Measurements from ENCODE around the gene MYH3.

Gene MYH3

DNA sequence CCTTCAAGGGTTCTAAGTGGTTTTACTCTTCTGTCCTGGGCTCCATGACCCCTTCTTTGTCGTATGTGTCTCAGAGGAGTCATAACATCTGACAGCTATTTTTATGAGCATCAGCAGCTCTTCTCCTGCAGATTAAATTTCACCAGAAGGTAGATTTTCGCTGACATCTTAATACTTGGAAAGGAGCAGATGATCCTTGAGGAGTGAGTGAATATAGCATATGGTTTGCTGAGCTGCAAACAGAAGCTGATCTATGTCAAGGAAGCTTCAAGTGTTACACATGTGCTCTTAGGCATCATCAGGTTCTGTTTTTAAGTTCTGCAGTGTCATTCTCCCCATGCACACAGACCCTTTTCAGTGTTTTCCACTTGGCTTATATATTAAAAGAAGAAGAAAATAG, 58.5 kb downstream of the MYH3 start:
- H4K20me1 ChIP-seq (ENCODE audit: insufficient read depth, low read length) = no peaks in the 10 kb centered on the region
- H2AFZ ChIP-seq (ENCODE audit: low read depth, low read length) = no peak overlapping the region
- H3K9me3 ChIP-seq (ENCODE audit: insufficient read depth, low read length) = no peaks in the 10 kb centered on the region
- no peak overlapping the region for H3K9ac ChIP-seq (ENCODE audit: low read length)
- no peaks in the 10 kb centered on the region for H3K4me1 ChIP-seq (ENCODE audit: low read length)
- no peak overlapping the region for H3K27ac ChIP-seq (ENCODE audit: low read length)
- no peak overlapping the region for H3K4me2 ChIP-seq (ENCODE audit: low read length)
- peaks cover 7% of the 10 kb centered on the region; the same call in 1 of the 2 replicates for H3K27me3 ChIP-seq (ENCODE audit: low read depth, low read length)
- no peaks in the 10 kb centered on the region for H3K79me2 ChIP-seq (ENCODE audit: low read length)
- no peak for TF ChIP-seq EZH2phosphoT487 (IDR thresholded peaks at IDR 0.05; ENCODE audit: low read depth)
- TF ChIP-seq, protein P1, sequence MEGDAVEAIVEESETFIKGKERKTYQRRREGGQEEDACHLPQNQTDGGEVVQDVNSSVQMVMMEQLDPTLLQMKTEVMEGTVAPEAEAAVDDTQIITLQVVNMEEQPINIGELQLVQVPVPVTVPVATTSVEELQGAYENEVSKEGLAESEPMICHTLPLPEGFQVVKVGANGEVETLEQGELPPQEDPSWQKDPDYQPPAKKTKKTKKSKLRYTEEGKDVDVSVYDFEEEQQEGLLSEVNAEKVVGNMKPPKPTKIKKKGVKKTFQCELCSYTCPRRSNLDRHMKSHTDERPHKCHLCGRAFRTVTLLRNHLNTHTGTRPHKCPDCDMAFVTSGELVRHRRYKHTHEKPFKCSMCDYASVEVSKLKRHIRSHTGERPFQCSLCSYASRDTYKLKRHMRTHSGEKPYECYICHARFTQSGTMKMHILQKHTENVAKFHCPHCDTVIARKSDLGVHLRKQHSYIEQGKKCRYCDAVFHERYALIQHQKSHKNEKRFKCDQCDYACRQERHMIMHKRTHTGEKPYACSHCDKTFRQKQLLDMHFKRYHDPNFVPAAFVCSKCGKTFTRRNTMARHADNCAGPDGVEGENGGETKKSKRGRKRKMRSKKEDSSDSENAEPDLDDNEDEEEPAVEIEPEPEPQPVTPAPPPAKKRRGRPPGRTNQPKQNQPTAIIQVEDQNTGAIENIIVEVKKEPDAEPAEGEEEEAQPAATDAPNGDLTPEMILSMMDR (IDR thresholded peaks at IDR 0.05; ENCODE audit: low read depth, low read length) = no peak
- H3K36me3 ChIP-seq (replicated peaks; ENCODE audit: low read depth, low read length) = no peaks in the 10 kb centered on the region
- H3K4me3 ChIP-seq (ENCODE audit: low read length) = no peak overlapping the region

GRCh38 chr17:10589553-10590145, 67.5 kb downstream of the MYH3 start:
- Histone ChIP-seq H3K9me3 (ENCODE audit: insufficient read depth, low read length) (no peaks in the 10 kb centered on the region), H3K36me3 (replicated peaks; ENCODE audit: low read depth, low read length) (no peaks in the 10 kb centered on the region), H3K27ac (ENCODE audit: low read length) (no peak overlapping the region), H3K4me2 (ENCODE audit: low read length) (no peak overlapping the region), H3K4me1 (ENCODE audit: low read length) (no peaks in the 10 kb centered on the region), H4K20me1 (ENCODE audit: insufficient read depth, low read length) (no peaks in the 10 kb centered on the region), H3K9ac (ENCODE audit: low read length) (no peak overlapping the region), H2AFZ (ENCODE audit: low read depth, low read length) (no peak overlapping the region), H3K27me3 (ENCODE audit: low read depth, low read length) (no peaks in the 10 kb centered on the region), H3K79me2 (ENCODE audit: low read length) (no peaks in the 10 kb centered on the region), H3K4me3 (ENCODE audit: low read length) (no peak overlapping the region)
- TF ChIP-seq EZH2phosphoT487 (IDR thresholded peaks at IDR 0.05; ENCODE audit: low read depth) = no peak
- TF ChIP-seq, protein P1 (IDR thresholded peaks at IDR 0.05; ENCODE audit: low read depth, low read length) = no peak

- Histone ChIP-seq H3K27ac (ENCODE audit: low read length) (no peak overlapping the region), H3K9me3 (ENCODE audit: insufficient read depth, low read length) (no peaks in the 10 kb centered on the region), H3K79me2 (ENCODE audit: low read length) (no peaks in the 10 kb centered on the region), H3K36me3 (replicated peaks; ENCODE audit: low read depth, low read length) (no peaks in the 10 kb centered on the region), H3K27me3 (ENCODE audit: low read depth, low read length) (no peaks in the 10 kb centered on the region), H3K4me1 (ENCODE audit: low read length) (no peaks in the 10 kb centered on the region), H3K4me3 (ENCODE audit: low read length) (no peak overlapping the region), H3K9ac (ENCODE audit: low read length) (no peak overlapping the region), H2AFZ (ENCODE audit: low read depth, low read length) (no peak overlapping the region), H4K20me1 (ENCODE audit: insufficient read depth, low read length) (no peaks in the 10 kb centered on the region), H3K4me2 (ENCODE audit: low read length) (no peak overlapping the region)
- TF ChIP-seq EZH2phosphoT487 (IDR thresholded peaks at IDR 0.05; ENCODE audit: low read depth) = no peak
- TF ChIP-seq, protein P1 (IDR thresholded peaks at IDR 0.05; ENCODE audit: low read depth, low read length) = no peak
These were observed 71.6 kb downstream of the MYH3 start for GRCh38 chr17:10585529-10585928.

GRCh38 chr17:10583834-10584233, 73.3 kb downstream of the MYH3 start:
- no peaks in the 10 kb centered on the region for H3K36me3 ChIP-seq (replicated peaks; ENCODE audit: low read depth, low read length)

More at GRCh38 chr17:10583834-10584233, 73.3 kb downstream of the MYH3 start:
- no peak overlapping the region for H3K9ac ChIP-seq (ENCODE audit: low read length)
- H3K27me3 ChIP-seq (ENCODE audit: low read depth, low read length) = no peaks in the 10 kb centered on the region
- no peak overlapping the region for H3K4me3 ChIP-seq (ENCODE audit: low read length)
- H3K79me2 ChIP-seq (ENCODE audit: low read length) = no peaks in the 10 kb centered on the region
- H3K9me3 ChIP-seq (ENCODE audit: insufficient read depth, low read length) = no peaks in the 10 kb centered on the region
- no peak overlapping the region for H2AFZ ChIP-seq (ENCODE audit: low read depth, low read length)
- no peaks in the 10 kb centered on the region for H4K20me1 ChIP-seq (ENCODE audit: insufficient read depth, low read length)
- TF ChIP-seq, protein P1 (IDR thresholded peaks at IDR 0.05; ENCODE audit: low read depth, low read length) = no peak
- TF ChIP-seq EZH2phosphoT487 (IDR thresholded peaks at IDR 0.05; ENCODE audit: low read depth) = no peak
- no peak overlapping the region for H3K4me2 ChIP-seq (ENCODE audit: low read length)
- no peak overlapping the region for H3K27ac ChIP-seq (ENCODE audit: low read length)
- H3K4me1 ChIP-seq (ENCODE audit: low read length) = no peaks in the 10 kb centered on the region
